ENCODE results near the gene SLIT3.

SLIT3 gene

GRCh38 chr5:169099801-169100734 is 200.9 kb downstream of the SLIT3 start:
- DNase-seq = no peak

DNA sequence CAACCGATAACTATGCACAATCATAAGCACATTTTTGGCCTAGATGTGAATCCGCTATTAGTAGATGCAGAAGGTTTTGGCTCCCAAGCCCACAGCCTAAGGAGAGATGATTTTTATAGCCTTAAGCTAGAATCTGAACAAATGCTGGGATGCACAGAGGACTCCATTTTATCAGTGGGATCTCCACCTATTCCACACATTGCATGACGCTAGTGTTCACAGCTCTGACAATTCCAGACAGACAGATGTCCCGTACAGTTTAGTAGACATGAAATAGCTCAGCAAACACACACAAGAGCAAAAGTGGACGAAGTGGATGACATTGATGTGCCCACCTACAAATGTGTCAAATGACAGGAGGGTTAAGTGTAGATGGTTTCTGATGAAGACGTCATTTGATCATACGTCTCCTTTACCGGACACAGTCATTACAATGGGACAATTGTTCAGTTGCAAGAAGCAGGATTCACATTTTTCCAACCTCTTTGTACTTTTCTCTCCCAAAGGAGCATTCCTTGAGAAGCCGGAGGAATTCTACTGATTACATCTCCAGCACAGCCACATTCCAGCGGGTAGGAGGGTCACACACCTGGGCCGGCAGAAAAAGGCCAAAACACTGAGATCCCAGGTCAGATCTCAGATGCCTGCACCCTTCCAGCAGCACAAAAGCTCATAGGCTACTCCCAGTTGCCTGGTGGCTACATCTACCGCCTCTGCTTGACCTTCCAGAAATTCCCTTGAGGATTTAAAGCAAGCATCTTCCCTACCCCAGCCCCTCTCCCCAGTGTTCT is 202.4 kb downstream of the SLIT3 start:
- no peak for DNase-seq

DNA sequence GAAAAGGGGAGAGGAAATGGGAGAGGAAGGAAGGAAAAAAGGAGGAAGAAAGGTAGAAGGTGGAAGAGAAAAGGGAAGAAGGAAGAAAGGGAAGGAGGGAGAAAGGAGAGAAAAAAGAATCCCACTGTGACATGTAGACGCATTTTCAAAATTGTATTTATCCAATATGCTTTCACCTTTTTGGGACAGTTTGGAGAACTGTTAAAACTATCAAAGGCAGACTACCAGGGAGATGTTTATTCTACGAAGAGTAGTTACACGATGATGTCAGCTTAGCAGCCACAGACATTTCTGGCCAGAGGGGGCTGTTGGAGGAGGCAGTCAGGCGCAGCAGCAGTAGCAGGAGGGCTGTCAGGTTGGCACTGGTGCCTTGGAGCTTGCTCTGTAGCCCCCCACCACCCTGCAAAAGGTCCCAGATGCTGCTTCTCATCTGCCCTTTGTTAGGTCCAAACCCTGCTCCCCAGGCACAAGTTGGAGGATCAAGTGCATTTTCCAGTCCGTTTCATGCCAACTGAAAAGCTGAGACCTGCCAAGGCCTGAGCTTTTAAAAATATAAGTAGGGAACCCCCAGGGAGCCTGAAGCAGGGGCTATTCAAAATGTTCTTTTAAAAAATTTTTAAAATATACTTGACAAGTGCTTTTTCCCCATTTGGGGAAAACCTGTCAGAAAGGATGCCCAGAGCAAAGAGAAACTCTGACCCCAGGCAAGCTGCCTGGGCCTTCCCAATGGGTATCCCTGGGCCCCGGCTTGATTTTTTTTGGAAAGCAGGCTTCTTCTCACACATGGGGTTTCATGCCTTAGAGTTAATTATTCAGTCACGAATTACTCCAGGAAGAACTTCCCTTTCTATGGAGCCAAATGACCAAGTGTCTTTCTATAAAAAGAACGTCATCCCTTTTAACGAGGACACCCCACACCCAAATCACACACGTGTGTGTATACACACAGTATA is 203.3 kb downstream of the SLIT3 start:
- no peak for DNase-seq

DNA sequence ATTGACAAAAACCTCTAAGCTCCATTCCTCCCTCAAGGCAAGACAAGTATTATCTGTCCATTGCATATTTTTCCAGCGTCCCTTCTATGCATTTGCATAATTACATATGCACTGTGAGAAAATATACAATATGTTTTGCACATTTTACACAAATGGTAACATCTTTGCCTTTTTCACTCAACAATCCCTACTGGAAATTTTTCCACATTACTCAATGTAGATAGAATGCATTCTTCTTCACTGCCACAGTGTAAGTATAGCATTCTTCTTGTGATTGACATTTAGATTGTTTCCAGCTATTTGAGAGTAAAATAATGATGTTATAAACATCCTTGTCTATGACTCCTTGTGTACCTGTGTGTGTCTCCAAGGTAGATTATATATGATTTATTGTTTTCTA is 205.0 kb downstream of the SLIT3 start:
- DNase-seq = no peak

DNA sequence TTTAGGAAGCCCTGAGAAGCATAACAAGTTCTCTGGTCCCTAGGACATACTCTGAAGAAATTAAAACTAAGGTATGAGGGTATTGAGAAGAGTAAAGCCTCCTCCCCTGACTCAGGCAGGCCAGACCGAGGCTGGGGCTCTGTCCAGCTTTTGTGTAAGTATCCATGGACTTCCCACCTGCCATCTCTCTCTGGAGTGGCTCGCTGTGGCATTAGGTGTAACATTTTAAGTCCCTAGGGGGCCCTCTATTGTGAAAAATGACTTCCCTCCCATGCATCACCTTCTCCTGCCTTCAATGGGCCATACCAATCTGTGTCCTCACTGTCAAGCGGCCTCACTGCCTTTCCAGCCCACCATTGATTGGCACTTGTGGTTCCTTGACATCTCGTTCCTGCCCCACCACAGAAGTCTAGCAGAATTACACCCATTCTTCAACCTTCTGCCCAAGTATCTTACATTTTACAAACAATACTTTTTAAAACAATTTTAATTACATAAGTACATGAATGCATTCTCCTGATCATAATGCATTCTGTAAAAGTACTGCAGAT is 205.5 kb downstream of the SLIT3 start:
- no peak for DNase-seq

GRCh38 chr5:169094586-169095409 is 206.1 kb downstream of the SLIT3 start:
- no peak for DNase-seq

GRCh38 chr5:169091396-169091980 is 209.5 kb downstream of the SLIT3 start:
- no peak for DNase-seq

- no peak for DNase-seq
Measured at GRCh38 chr5:169089343-169089742, 211.6 kb downstream of the SLIT3 start.

GRCh38 chr5:169088028-169088725 is 212.8 kb downstream of the SLIT3 start:
- DNase-seq = no peak

GRCh38 chr5:169085636-169086035 is 215.3 kb downstream of the SLIT3 start:
- no peak for DNase-seq

GRCh38 chr5:169085212-169085611 is 215.7 kb downstream of the SLIT3 start:
- no peak for DNase-seq

DNA sequence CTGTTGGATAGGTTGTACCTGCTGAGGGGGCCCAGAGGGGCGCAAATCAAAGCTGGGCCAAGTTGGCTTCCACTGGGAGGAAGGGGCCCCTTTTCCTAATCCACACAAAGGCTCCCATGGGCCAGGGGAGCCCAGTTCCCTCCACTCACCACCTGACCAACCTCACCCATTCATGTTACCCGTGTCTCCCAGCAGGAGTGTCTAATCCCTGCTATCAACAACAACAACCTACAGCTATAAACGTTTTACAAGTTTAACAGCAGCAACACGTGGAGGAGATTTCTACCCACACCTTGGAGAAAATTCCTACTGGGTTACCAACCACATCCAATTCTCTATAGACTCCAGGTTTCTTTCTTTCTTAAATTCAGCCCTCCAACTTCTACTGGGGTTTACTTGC is 216.2 kb downstream of the SLIT3 start:
- DNase-seq = no peak

DNA sequence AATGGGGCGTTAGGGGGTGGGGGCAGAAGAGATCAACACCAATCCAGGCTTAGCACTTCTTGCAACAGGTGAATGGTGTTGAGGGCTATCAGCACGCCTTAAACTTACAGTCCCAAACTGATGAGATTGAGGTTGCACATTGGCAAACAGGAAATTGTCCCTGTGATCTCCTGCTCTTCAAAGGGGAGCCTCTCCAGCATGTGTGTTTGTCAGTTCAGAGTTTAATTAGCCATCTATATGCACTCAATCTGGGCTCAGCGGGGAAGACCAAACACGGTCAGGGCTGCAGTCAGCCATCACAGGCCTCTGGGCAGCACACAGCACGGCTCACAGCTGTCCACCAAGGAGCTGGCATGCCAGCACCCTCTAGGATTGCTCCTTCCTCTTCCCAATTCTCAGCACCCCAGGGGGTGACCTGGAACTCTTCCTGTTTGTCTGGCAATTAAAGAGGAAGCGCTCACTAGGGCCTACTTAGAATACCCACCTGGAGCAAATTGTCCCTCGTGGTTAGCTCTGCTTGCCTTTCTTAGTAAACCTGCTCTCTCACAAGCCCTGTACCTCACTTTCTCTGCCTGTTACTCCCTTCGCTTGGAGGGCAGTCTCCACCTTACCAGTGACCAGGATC is 217.4 kb downstream of the SLIT3 start:
- DNase-seq = no peak

- no peak for DNase-seq
Measured at GRCh38 chr5:169081000-169081724, 219.8 kb downstream of the SLIT3 start.

- DNase-seq = no peak
Measured at GRCh38 chr5:169080448-169080911, 220.5 kb downstream of the SLIT3 start.

GRCh38 chr5:169079697-169080096 is 221.2 kb downstream of the SLIT3 start:
- no peak for DNase-seq

DNA sequence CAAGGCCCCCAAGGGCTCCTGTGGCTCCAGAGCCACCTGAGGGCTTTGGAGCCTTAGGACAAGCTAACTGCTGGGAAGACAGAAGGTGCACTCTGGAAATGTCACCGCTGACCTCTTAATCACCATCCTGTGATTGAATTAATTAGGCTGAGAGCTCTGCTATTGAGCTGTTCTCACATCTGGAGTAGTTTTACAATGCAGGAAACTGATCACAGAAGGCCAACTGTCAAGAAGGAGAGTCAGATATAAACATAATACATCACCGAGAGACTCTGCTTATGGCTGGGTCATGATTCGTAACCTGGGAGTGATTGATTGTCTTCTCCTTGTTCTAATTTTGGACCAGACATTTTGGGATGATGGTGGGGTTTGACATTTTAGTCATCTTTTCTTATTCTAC is 226.1 kb downstream of the SLIT3 start:
- no peak for DNase-seq

GRCh38 chr5:169072233-169072632 is 228.7 kb downstream of the SLIT3 start:
- DNase-seq = no peak

- DNase-seq = no peak
Measured at GRCh38 chr5:169070413-169070812, 230.5 kb downstream of the SLIT3 start.

Data from stimulated activated naive CD4-positive, alpha-beta T cell (primary cell).